ENCODE data around the gene PLEKHA8.

DNA sequence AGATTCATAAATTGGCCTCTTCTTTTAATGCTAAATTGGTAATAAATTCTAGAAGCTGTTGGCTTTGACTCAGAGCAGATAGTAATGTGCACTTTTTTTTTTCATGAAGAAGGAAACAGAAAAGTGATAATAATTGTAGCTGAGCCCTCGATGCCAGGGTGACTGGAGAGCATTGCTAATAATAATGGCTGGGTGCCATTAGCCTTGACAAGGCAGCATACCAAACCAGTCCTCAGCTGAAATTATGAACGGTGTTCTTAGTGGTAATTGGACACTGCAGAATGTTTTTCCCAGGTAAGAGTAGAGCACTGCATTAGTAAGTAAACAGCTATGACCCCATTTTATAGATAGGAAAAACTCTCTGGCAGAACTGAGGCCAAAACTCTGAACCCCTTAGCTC lies 18.9 kb downstream of the PLEKHA8 start:
- no peak for TF ChIP-seq EZH2 (IDR thresholded peaks at IDR 0.05; ENCODE audit: insufficient read depth, poor library complexity, severe bottlenecking)
- no peak for TF ChIP-seq EZH2phosphoT487 (IDR thresholded peaks at IDR 0.05; ENCODE audit: insufficient read depth, low read depth)
